GM21619 (cell line): Measurements from ENCODE around the gene PPP1R2.
"Not testable (repeated sequence)": the region's sequence is repeated elsewhere in the genome, so short reads cannot be mapped to it uniquely, and the experiment has no call there.

ENCODE experiments used
- ATAC-seq: cut with Tn5 transposase; IDR thresholded peaks from one replicate; pipeline ENCODE4 v1.9.1; 2021; ENCODE audit not compliant: unreplicated experiment

The PPP1R2 gene

GRCh38 chr3:195542698-195543499 is at the start of gene PPP1R2:
Gene PPP1R2 (minus strand): TSS chr3:195543325. CDS start chr3:195543025, 300 bp downstream.
- peak; percentile 68 for ATAC-seq

- ATAC-seq = no peak
Observed at GRCh38 chr3:195591852-195592251, 48.7 kb upstream of the PPP1R2 start.

GRCh38 chr3:195591220-195591619 is 48.1 kb upstream of the PPP1R2 start:
- ATAC-seq = no peak

GRCh38 chr3:195590381-195590780 is 47.3 kb upstream of the PPP1R2 start:
- not testable (repeated sequence) for ATAC-seq

- ATAC-seq = not testable (repeated sequence)
Observed at GRCh38 chr3:195589796-195590195, 46.7 kb upstream of the PPP1R2 start.

GRCh38 chr3:195587824-195588223 is 44.7 kb upstream of the PPP1R2 start:
- no peak for ATAC-seq

GRCh38 chr3:195587406-195587805 is 44.3 kb upstream of the PPP1R2 start:
- ATAC-seq = no peak

GRCh38 chr3:195584543-195584870 is 41.4 kb upstream of the PPP1R2 start:
- ATAC-seq = no peak

- ATAC-seq = no peak
Observed at GRCh38 chr3:195583831-195584542, 40.9 kb upstream of the PPP1R2 start, which contains the start of gene APOD. Gene APOD (minus strand): TSS chr3:195583940. CDS start chr3:195579461, 4,479 bp downstream.

GRCh38 chr3:195582947-195583346 is 39.8 kb upstream of the PPP1R2 start:
- no peak for ATAC-seq

GRCh38 chr3:195580744-195581443 is 37.8 kb upstream of the PPP1R2 start:
- no peak for ATAC-seq

- no peak for ATAC-seq
Observed at GRCh38 chr3:195579281-195579680, 36.2 kb upstream of the PPP1R2 start.

- no peak for ATAC-seq
Observed at GRCh38 chr3:195578565-195578964, 35.4 kb upstream of the PPP1R2 start.

- no peak for ATAC-seq
Observed at GRCh38 chr3:195577645-195578177, 34.6 kb upstream of the PPP1R2 start.

GRCh38 chr3:195574497-195575304 is 31.6 kb upstream of the PPP1R2 start:
- ATAC-seq = no peak

- ATAC-seq = no peak
Observed at GRCh38 chr3:195573611-195574496, 30.7 kb upstream of the PPP1R2 start.

GRCh38 chr3:195571361-195571760 is 28.2 kb upstream of the PPP1R2 start:
- ATAC-seq = no peak

- no peak for ATAC-seq
Observed at GRCh38 chr3:195570912-195571311, 27.8 kb upstream of the PPP1R2 start.

GRCh38 chr3:195570344-195570743 is 27.2 kb upstream of the PPP1R2 start:
- ATAC-seq = no peak

GRCh38 chr3:195568630-195569029 is 25.5 kb upstream of the PPP1R2 start:
- ATAC-seq = no peak
